ENCODE results near the gene BTG2. TPM values are rescaled to one million over a fixed set of nuclear protein-coding genes. Genes with fewer than 3 reads are reported as not detected.

Gene BTG2
- total RNA-seq, 1 experiment from 2014 or later: 2.9 TPM

GRCh38 chr1:203346060-203346768 lies 40.9 kb downstream of the BTG2 start:
- Histone ChIP-seq H3K9me3 (ENCODE audit: control insufficient read depth, low read depth, low read length) (no peaks in the 10 kb centered on the region), H3K79me1 (ENCODE audit: insufficient read depth, low read depth, low read length, poor library complexity, severe bottlenecking) (no peaks in the 10 kb centered on the region), H3K23me2 (ENCODE audit: insufficient read length, low read depth, low read length, poor library complexity, severe bottlenecking) (no peaks in the 10 kb centered on the region), H3K4me2 (ENCODE audit: insufficient read depth, insufficient read length, low read length) (no peak overlapping the region), H4K8ac (replicated peaks; ENCODE audit: insufficient read length, low read depth, low read length) (no peak overlapping the region), H3K79me2 (ENCODE audit: insufficient read depth, low read length) (no peaks in the 10 kb centered on the region), H4K91ac (ENCODE audit: insufficient read length, low read depth, low read length) (no peak overlapping the region), H2BK15ac (ENCODE audit: low read depth, low read length) (no peak overlapping the region), H2BK12ac (ENCODE audit: insufficient read length, low read depth, low read length) (no peak overlapping the region), H4K20me1 (ENCODE audit: control insufficient read depth, insufficient read depth, insufficient read length) (no peaks in the 10 kb centered on the region), H3K27me3 (ENCODE audit: insufficient read depth, low read length) (no peaks in the 10 kb centered on the region; the same call in 1 of the 2 replicates), H3K14ac (ENCODE audit: insufficient read depth, low read length) (no peak overlapping the region), H2AFZ (ENCODE audit: low read length) (no peak overlapping the region), H3K4me1 (ENCODE audit: insufficient read depth, low read length) (peaks cover 1% of the 10 kb centered on the region; the same call in 1 of the 2 replicates), H4K5ac (ENCODE audit: insufficient read length, low read depth, low read length) (no peak overlapping the region), H3K4ac (ENCODE audit: low read depth, low read length) (no peak overlapping the region), H3K9ac (ENCODE audit: extremely low read depth, insufficient read length, low read length) (no peak overlapping the region), H3T11ph (ENCODE audit: low read length) (no peak overlapping the region), H2BK5ac (ENCODE audit: insufficient read length, low read length) (no peak overlapping the region), H3K23ac (ENCODE audit: insufficient read length, low read depth, low read length) (no peak overlapping the region), H3K27ac (ENCODE audit: insufficient read length, low read depth, low read length) (no peak overlapping the region), H3K18ac (ENCODE audit: insufficient read length, low read depth, low read length) (no peak overlapping the region), H2AK5ac (ENCODE audit: insufficient read length, low read length) (no peak overlapping the region), H2BK120ac (ENCODE audit: low read depth, low read length, poor library complexity, severe bottlenecking) (no peak overlapping the region), H3K56ac (ENCODE audit: insufficient read length, low read depth, low read length) (no peak overlapping the region), H2BK20ac (ENCODE audit: low read depth, low read length, poor library complexity, severe bottlenecking) (no peak overlapping the region)
- Mint-ChIP-seq H3K4me3 (no peak overlapping the region), H3K36me3 (ENCODE audit: insufficient read depth in 1 of 3, low read depth in 3 of 3) (no peaks in the 10 kb centered on the region), H3K27ac (no peak overlapping the region), H3K4me1 (peaks cover 17 to 21% of the 10 kb centered on the region in 2 experiments), H3K27me3 (ENCODE audit: low read depth) (peaks cover 77% of the 10 kb centered on the region), H3K9me3 (no peaks in the 10 kb centered on the region)
- no CpG with 5 or more reads among the region's 7 CpGs for WGBS (ENCODE audit: extremely low coverage, insufficient read length, low lambda C conversion rate)
- TF ChIP-seq, protein P1, sequence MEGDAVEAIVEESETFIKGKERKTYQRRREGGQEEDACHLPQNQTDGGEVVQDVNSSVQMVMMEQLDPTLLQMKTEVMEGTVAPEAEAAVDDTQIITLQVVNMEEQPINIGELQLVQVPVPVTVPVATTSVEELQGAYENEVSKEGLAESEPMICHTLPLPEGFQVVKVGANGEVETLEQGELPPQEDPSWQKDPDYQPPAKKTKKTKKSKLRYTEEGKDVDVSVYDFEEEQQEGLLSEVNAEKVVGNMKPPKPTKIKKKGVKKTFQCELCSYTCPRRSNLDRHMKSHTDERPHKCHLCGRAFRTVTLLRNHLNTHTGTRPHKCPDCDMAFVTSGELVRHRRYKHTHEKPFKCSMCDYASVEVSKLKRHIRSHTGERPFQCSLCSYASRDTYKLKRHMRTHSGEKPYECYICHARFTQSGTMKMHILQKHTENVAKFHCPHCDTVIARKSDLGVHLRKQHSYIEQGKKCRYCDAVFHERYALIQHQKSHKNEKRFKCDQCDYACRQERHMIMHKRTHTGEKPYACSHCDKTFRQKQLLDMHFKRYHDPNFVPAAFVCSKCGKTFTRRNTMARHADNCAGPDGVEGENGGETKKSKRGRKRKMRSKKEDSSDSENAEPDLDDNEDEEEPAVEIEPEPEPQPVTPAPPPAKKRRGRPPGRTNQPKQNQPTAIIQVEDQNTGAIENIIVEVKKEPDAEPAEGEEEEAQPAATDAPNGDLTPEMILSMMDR (conservative IDR thresholded peaks at IDR 0.05): peak; percentile 27; the same call in 1 of the 3 replicates
- no peak for DNase-seq
